Activated T-helper 2 cell treated with anti-CD3 and anti-CD28 coated beads, Interferon-gamma antibody, Interleukin-2, Interleukin-4, amounts not matched to agents 10 μg/mL and 5 μg/mL and 100 μg/mL, durations not matched to agents 14 hours and 24 hours and 36 hours (primary cell): ENCODE data around the gene DCAF11. TPM values are rescaled to one million over a fixed set of nuclear protein-coding genes. Genes with fewer than 3 reads are reported as not detected.
A peak's percentile ranks its signal among the peaks of the same experiment; 100 is the strongest.

Source experiments
- DNase-seq: peaks from one replicate; pipeline ENCODE4 v3.0.0; 2021; ENCODE audit warnings: low spot score
- H3K27ac Mint-ChIP-seq: one replicate; pipeline ENCODE4 v1.8.0; 2021; ENCODE audit warnings: mixed read lengths
- H3K27me3 Mint-ChIP-seq: one replicate; pipeline ENCODE4 v1.8.0; 2021; ENCODE audit warnings: low read depth, mixed read lengths
- H3K36me3 Mint-ChIP-seq: one replicate; pipeline ENCODE4 v1.8.0; 2021; ENCODE audit warnings: low read depth, mixed read lengths
- H3K4me1 Mint-ChIP-seq: one replicate; pipeline ENCODE4 v1.8.0; 2021; ENCODE audit warnings: low read depth, mixed read lengths
- H3K4me3 Mint-ChIP-seq: one replicate; pipeline ENCODE4 v1.8.0; 2021; ENCODE audit warnings: low read depth, mild to moderate bottlenecking, moderate library complexity, mixed read lengths
- H3K9me3 Mint-ChIP-seq: one replicate; pipeline ENCODE4 v1.8.0; 2021; ENCODE audit warnings: mixed read lengths
- intact Hi-C: fragments of 100-400 bp; cut with micrococcal nuclease; formaldehyde crosslinking; loops from one replicate; pipeline ENCODE4 v1.15.1; 2023
- total RNA-seq: library from RNA; stranded (reverse); gene quantifications from 2 replicates; pipeline ENCODE4 v1.2.3, GENCODE V29; 2022

The DCAF11 gene
- total RNA-seq, 1 donor from 2014 or later = 77.3 TPM

- Mint-ChIP-seq H3K27ac (no peak overlapping the region), H3K9me3 (no peaks in the 10 kb centered on the region), H3K36me3 (no peaks in the 10 kb centered on the region), H3K27me3 (no peaks in the 10 kb centered on the region), H3K4me3 (no peak overlapping the region), H3K4me1 (peaks cover 17% of the 10 kb centered on the region)
- intact Hi-C loops = no loop called here
- DNase-seq = no peak
Observed at GRCh38 chr14:24083462-24083861, 31.1 kb upstream of the DCAF11 start.

- Mint-ChIP-seq H3K27ac (no peak overlapping the region), H3K4me3 (no peak overlapping the region), H3K4me1 (peaks cover 17% of the 10 kb centered on the region), H3K36me3 (no peaks in the 10 kb centered on the region), H3K27me3 (no peaks in the 10 kb centered on the region), H3K9me3 (no peaks in the 10 kb centered on the region)
- DNase-seq = no peak
- intact Hi-C loops = no loop called here
Observed at GRCh38 chr14:24084440-24084839, 30.1 kb upstream of the DCAF11 start.

GRCh38 chr14:24085215-24085614, 29.4 kb upstream of the DCAF11 start:
- no peaks in the 10 kb centered on the region for H3K36me3 Mint-ChIP-seq
- H3K27ac Mint-ChIP-seq = no peak overlapping the region
- no peaks in the 10 kb centered on the region for H3K27me3 Mint-ChIP-seq
- peaks cover 15% of the 10 kb centered on the region for H3K4me1 Mint-ChIP-seq
- H3K9me3 Mint-ChIP-seq = no peaks in the 10 kb centered on the region
- no peak overlapping the region for H3K4me3 Mint-ChIP-seq
- DNase-seq = no peak
- intact Hi-C loops = no loop called here

- Mint-ChIP-seq H3K4me1 (peaks cover 12% of the 10 kb centered on the region), H3K27me3 (no peaks in the 10 kb centered on the region), H3K27ac (no peak overlapping the region), H3K4me3 (no peak overlapping the region), H3K9me3 (no peaks in the 10 kb centered on the region), H3K36me3 (no peaks in the 10 kb centered on the region)
- DNase-seq = no peak
- intact Hi-C loops = no loop called here
Observed at GRCh38 chr14:24086193-24086955, 28.2 kb upstream of the DCAF11 start.

- H3K9me3 Mint-ChIP-seq = no peaks in the 10 kb centered on the region
- no peak overlapping the region for H3K27ac Mint-ChIP-seq
- no peaks in the 10 kb centered on the region for H3K36me3 Mint-ChIP-seq
- H3K4me1 Mint-ChIP-seq = peaks cover 9% of the 10 kb centered on the region
- no peak overlapping the region for H3K4me3 Mint-ChIP-seq
- DNase-seq = no peak
- intact Hi-C loops = no loop called here
- no peaks in the 10 kb centered on the region for H3K27me3 Mint-ChIP-seq
Observed at GRCh38 chr14:24087004-24087403, 27.6 kb upstream of the DCAF11 start.

- H3K27ac Mint-ChIP-seq = no peak overlapping the region
- intact Hi-C loops = no loop called here
- no peaks in the 10 kb centered on the region for H3K9me3 Mint-ChIP-seq
- DNase-seq = no peak
- H3K4me1 Mint-ChIP-seq = peaks cover 10% of the 10 kb centered on the region
- H3K4me3 Mint-ChIP-seq = no peak overlapping the region
- no peaks in the 10 kb centered on the region for H3K27me3 Mint-ChIP-seq
- no peaks in the 10 kb centered on the region for H3K36me3 Mint-ChIP-seq
Observed at GRCh38 chr14:24088095-24088494, 26.5 kb upstream of the DCAF11 start.

GRCh38 chr14:24089890-24090289, 24.7 kb upstream of the DCAF11 start:
- no peak for DNase-seq
- no peaks in the 10 kb centered on the region for H3K9me3 Mint-ChIP-seq
- H3K27ac Mint-ChIP-seq = no peak overlapping the region
- H3K4me3 Mint-ChIP-seq = no peak overlapping the region
- intact Hi-C loops = loop anchor here (1.0 to 10.0 kb wide), 3 partner anchors 32 to 345 kb away; no protein-coding TSS in a partner anchor
- no peaks in the 10 kb centered on the region for H3K27me3 Mint-ChIP-seq
- peaks cover 16% of the 10 kb centered on the region for H3K4me1 Mint-ChIP-seq
- H3K36me3 Mint-ChIP-seq = no peaks in the 10 kb centered on the region

- no peak overlapping the region for H3K27ac Mint-ChIP-seq
- no peaks in the 10 kb centered on the region for H3K9me3 Mint-ChIP-seq
- no peak for DNase-seq
- H3K4me1 Mint-ChIP-seq = peaks cover 31% of the 10 kb centered on the region
- peak overlapping the region; percentile 10 for H3K4me3 Mint-ChIP-seq
- H3K27me3 Mint-ChIP-seq = no peaks in the 10 kb centered on the region
- intact Hi-C loops = loop anchor here (10.0 kb wide), 1 partner anchor 343 kb away; no protein-coding TSS in a partner anchor
- H3K36me3 Mint-ChIP-seq = peaks cover 16% of the 10 kb centered on the region
Observed at GRCh38 chr14:24092110-24092504, 22.5 kb upstream of the DCAF11 start.

GRCh38 chr14:24092505-24093206, 21.9 kb upstream of the DCAF11 start:
- DNase-seq = no peak
- Mint-ChIP-seq H3K4me1 (peaks cover 31% of the 10 kb centered on the region), H3K27me3 (no peaks in the 10 kb centered on the region), H3K4me3 (peak overlapping the region; percentile 97), H3K36me3 (peaks cover 16% of the 10 kb centered on the region), H3K9me3 (no peaks in the 10 kb centered on the region), H3K27ac (peak overlapping the region; percentile 68)
- intact Hi-C loops = loop anchor here (10.0 kb wide), 1 partner anchor 342 kb away; no protein-coding TSS in a partner anchor

- H3K27ac Mint-ChIP-seq = peak overlapping the region; percentile 68
- intact Hi-C loops = loop anchor here (10.0 kb wide), 1 partner anchor 341 kb away; no protein-coding TSS in a partner anchor
- DNase-seq = no peak
- H3K4me1 Mint-ChIP-seq = peaks cover 31% of the 10 kb centered on the region
- H3K9me3 Mint-ChIP-seq = no peaks in the 10 kb centered on the region
- peak overlapping the region; percentile 97 for H3K4me3 Mint-ChIP-seq
- H3K36me3 Mint-ChIP-seq = peaks cover 16% of the 10 kb centered on the region
- no peaks in the 10 kb centered on the region for H3K27me3 Mint-ChIP-seq
Observed at GRCh38 chr14:24093207-24093900, 21.2 kb upstream of the DCAF11 start.

- Mint-ChIP-seq H3K4me3 (peak within 1 kb of the TSS; percentile 97), H3K9me3 (no peaks in the 10 kb centered on the region), H3K36me3 (peaks cover 19% of the 10 kb centered on the region), H3K27me3 (no peaks in the 10 kb centered on the region), H3K4me1 (peaks cover 31% of the 10 kb centered on the region), H3K27ac (peak within 1 kb of the TSS; percentile 98)
- intact Hi-C loops = loop anchor here (1.0 to 10.0 kb wide), 3 partner anchors 41 to 341 kb away; partner anchors contain the start of gene DHRS4L2
- DNase-seq = peak; percentile 68
Observed at GRCh38 chr14:24093901-24094840, 20.4 kb upstream of the DCAF11 start, which contains the start of gene PCK2. TSS of gene PCK2 (plus strand) at chr14:24094311. CDS start at chr14:24094406, 95 bp downstream.

GRCh38 chr14:24094841-24095270, 19.7 kb upstream of the DCAF11 start:
- Mint-ChIP-seq H3K27me3 (no peaks in the 10 kb centered on the region), H3K4me1 (peaks cover 32% of the 10 kb centered on the region), H3K27ac (peak overlapping the region; percentile 98), H3K4me3 (peak overlapping the region; percentile 97), H3K36me3 (peaks cover 25% of the 10 kb centered on the region), H3K9me3 (no peaks in the 10 kb centered on the region)
- intact Hi-C loops = loop anchor here (1.0 to 10.0 kb wide), 5 partner anchors 13 to 340 kb away; partner anchors contain the start of genes DCAF11, DHRS4L2 and NRL
- DNase-seq = no peak
